NCI-H524 treated with DMSO at 0.1 percent for 48 hours (cell line): ENCODE results near the gene PATE2.

Experiments
- DNase-seq: peaks from one replicate; lab custom pipeline; 2025; lab: John Stamatoyannopoulos, UW

Gene PATE2

GRCh38 chr11:125778728-125779127 lies at the start of gene PATE2:
Gene PATE2, minus strand, starts transcription at chr11:125778828. Its CDS starts 55 bp downstream, at chr11:125778773.
- no peak for DNase-seq

- DNase-seq = no peak
Observed at GRCh38 chr11:125807909-125808308, 29.3 kb upstream of the PATE2 start.

GRCh38 chr11:125802387-125802786 lies 23.8 kb upstream of the PATE2 start:
- no peak for DNase-seq

GRCh38 chr11:125799808-125800207 lies 21.2 kb upstream of the PATE2 start:
- DNase-seq = no peak

GRCh38 chr11:125797641-125798040 lies 19.0 kb upstream of the PATE2 start:
- no peak for DNase-seq

- DNase-seq = no peak
Observed at GRCh38 chr11:125790825-125791224, 12.2 kb upstream of the PATE2 start.

- no peak for DNase-seq
Observed at GRCh38 chr11:125787827-125788226, 9.2 kb upstream of the PATE2 start, which contains the start of gene PATE3. Gene PATE3, plus strand, starts transcription at chr11:125788127. Its CDS starts 25 bp downstream, at chr11:125788152.

GRCh38 chr11:125784678-125785077 lies 6.0 kb upstream of the PATE2 start:
- DNase-seq = no peak

- DNase-seq = no peak
Observed at GRCh38 chr11:125777309-125777708, 1.3 kb downstream of the PATE2 start.

- DNase-seq = no peak
Observed at GRCh38 chr11:125773516-125773915, 5.1 kb downstream of the PATE2 start.

- DNase-seq = no peak
Observed at GRCh38 chr11:125772834-125773505, 5.7 kb downstream of the PATE2 start.

GRCh38 chr11:125770583-125770982 lies 8.0 kb downstream of the PATE2 start:
- no peak for DNase-seq

GRCh38 chr11:125768336-125769046 lies 10.1 kb downstream of the PATE2 start:
- DNase-seq = no peak

- DNase-seq = no peak
Observed at GRCh38 chr11:125766251-125766650, 12.4 kb downstream of the PATE2 start.

- DNase-seq = no peak
Observed at GRCh38 chr11:125763483-125763882, 15.1 kb downstream of the PATE2 start.

- no peak for DNase-seq
Observed at GRCh38 chr11:125762445-125762844, 16.2 kb downstream of the PATE2 start.

- DNase-seq = no peak
Observed at GRCh38 chr11:125756050-125756449, 22.6 kb downstream of the PATE2 start.

- no peak for DNase-seq
Observed at GRCh38 chr11:125750629-125751028, 28.0 kb downstream of the PATE2 start.

- DNase-seq = no peak
Observed at GRCh38 chr11:125745979-125746378, 32.6 kb downstream of the PATE2 start, which contains the start of gene PATE1. Gene PATE1, plus strand, starts transcription at chr11:125746279. Its CDS starts 26 bp downstream, at chr11:125746305.

GRCh38 chr11:125743681-125744080 lies 34.9 kb downstream of the PATE2 start:
- no peak for DNase-seq

GRCh38 chr11:125740617-125741016 lies 38.0 kb downstream of the PATE2 start:
- no peak for DNase-seq

- no peak for DNase-seq
Observed at GRCh38 chr11:125728969-125729368, 49.7 kb downstream of the PATE2 start.
